ENCODE measurements around the gene IGF2R.

DNA sequence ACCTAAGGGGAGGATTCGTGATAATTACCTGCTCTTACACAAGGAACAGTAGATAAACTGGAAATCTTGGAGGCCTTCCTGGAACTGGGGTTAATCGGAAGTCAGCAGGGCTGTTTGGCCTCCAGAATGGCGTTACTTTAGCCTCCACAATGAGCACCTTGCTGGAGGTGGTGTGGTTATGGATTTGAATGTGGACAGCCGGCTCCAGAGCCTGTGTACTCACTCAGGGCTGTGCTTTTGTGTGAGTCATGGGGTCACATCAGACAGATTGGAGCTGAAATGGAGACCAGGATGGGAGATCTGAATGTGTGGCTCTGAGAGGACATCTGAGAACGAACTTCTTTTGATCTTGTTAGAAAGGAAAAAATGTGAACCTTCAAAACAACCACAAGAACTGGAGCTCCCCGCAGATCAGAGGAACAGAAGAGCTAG, 30.4 kb downstream of the IGF2R start:
- no peak for TF ChIP-seq CTCF (IDR thresholded peaks at IDR 0.05; ENCODE audit: low read depth, low read length)
- no peak for TF ChIP-seq EZH2phosphoT487 (IDR thresholded peaks at IDR 0.05; ENCODE audit: low read depth)
